GM19397 (cell line): ENCODE measurements around the gene ZNF324B.
"Not testable (repeated sequence)": the region's sequence is repeated elsewhere in the genome, so short reads cannot be mapped to it uniquely, and the experiment has no call there.

Experiments used
- ATAC-seq: cut with Tn5 transposase; IDR thresholded peaks from one replicate; pipeline ENCODE4 v1.9.1; 2021; ENCODE audit warnings: mild to moderate bottlenecking, moderate library complexity; ENCODE audit not compliant: unreplicated experiment

The ZNF324B gene

DNA sequence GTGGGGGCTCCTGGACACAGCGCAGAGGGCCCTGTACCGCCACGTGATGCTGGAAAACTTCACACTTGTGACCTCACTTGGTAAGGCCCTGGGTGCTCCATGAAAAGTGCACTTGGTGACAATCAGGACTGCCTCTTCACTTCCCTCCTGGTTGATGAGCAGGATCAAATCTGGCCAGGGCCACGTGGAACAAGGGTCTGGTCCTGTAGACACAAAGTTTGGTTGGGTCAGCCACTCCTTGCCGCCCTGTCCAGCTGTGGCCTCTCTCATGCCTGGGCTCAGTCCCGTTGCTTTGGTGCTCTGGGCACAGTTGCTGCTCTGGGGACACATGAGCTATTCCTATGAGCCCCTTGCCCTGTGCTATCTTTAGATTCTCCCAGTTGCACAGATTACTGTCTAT lies 2.3 kb downstream of the ZNF324B start:
- ATAC-seq = no peak

DNA sequence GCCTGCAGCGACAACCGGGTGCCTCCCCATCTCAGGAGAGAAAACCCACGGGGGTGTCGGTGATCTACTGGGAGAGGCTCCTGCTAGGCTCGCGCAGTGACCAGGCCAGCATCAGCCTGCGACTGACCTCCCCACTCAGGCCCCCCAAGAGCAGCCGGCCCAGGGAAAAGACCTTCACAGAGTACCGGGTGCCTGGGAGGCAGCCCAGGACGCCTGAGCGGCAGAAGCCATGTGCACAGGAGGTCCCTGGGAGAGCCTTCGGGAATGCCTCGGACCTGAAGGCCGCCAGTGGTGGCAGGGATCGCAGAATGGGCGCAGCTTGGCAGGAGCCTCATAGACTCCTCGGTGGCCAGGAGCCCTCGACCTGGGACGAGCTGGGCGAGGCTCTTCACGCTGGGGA lies 3.9 kb downstream of the ZNF324B start:
- no peak for ATAC-seq

DNA sequence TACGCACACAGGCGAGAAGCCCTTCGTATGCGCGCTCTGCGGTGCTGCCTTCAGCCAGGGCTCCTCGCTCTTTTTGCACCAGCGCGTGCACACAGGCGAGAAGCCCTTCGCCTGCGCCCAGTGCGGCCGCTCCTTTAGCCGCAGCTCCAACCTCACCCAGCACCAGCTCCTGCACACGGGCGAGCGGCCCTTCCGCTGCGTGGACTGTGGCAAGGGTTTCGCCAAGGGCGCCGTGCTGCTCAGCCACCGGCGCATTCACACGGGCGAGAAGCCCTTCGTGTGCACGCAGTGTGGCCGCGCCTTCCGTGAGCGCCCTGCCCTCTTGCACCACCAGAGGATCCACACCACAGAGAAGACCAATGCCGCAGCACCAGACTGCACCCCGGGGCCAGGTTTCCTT lies 4.7 kb downstream of the ZNF324B start:
- ATAC-seq = no peak

DNA sequence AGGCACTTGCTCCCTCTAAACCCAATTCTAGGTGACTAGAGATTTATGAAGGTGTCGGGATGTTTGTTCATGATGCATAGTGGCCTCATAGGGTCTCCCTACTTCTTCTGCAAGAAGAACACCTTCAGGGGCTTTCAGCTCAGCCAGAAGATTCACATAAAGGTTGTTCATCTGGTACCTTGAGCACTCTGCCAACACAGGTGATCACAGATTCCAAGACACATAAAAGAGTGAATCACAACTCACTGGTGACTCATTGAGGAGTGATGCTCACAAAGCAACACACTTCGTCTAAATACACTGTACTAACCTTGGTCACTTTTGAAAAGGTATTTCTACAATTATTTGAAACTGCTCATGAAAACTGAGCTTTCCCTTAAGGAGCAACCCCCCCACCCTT lies 8.6 kb downstream of the ZNF324B start:
- ATAC-seq = no peak

DNA sequence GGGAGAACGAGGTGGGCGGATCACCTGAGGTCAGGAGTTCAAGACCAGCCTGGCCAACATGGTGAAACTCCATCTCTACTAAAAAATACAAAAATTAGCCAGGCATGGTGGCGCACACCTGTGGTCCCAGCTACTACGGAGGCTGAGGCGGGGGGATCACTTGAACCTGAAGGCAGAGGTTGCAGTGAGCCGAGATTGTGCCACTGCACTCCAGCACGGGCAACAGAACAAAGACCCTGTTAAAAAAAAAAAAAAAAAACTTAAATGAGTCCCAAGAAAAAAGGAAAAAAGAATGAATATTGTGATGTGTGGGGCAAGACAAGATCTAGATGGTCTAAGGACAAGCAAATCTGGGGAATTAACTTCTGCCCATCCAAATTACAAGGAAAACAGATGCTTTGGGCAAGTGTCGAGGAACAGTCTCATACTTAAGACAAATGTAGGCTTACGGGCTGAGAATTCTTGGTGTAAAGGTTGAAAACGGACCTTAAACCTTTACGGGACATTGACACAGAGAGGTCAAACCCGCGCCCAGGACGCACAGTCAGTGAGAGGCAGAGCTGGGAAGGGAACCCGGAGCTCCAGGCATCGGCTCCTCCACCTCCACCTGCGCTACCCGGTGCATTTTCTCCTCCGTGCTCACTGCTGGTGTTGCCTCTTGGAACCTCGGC lies 14.8 kb downstream of the ZNF324B start:
- no peak for ATAC-seq

DNA sequence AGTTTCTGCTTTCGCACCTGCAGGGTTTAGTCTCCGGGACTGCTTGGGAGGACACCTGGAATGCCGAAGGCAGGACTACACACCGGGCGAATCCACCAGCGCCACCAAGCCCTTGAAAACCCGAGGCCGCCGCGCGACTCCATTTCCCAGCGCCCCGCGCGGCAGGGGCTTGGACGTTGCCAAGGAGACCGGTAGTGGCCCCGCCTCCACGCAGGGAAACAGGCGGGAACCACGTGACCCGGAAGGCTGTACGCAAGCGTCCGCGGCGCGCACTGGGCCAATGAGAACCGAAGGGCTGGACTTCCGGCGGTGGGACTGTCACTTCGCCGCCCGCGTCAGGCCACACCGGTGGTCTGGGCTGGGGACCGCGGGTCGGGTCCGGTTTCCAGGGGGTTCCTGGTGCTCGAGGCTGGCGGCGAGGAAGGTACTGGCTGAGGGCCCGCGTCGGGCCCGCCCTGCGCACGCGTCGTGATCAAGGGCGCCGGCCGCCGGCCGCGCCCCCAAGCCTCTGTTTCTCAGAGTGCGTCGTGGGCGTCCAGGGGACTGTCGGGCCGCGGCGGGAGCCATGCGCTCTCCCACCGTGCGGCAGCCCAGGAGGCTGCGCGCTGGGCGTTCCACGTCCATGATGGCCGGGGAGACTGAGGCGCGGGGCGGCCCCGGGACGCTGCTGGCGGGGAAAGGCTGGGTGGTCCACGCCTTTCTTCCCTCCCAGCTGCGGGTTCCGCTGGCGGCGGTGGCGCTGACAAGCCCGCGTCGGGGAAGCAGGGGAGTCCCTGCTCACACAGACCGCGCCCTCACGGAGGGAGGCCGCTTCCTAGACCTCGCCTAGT lies 15.6 kb downstream of the ZNF324B start, which contains the start of gene ZNF324:
Gene ZNF324 (plus strand): TSS at position 321 of the 830 bp plus-strand sequence. CDS start 2,106 bp downstream, outside the sequence.
- peak; percentile 94 for ATAC-seq

DNA sequence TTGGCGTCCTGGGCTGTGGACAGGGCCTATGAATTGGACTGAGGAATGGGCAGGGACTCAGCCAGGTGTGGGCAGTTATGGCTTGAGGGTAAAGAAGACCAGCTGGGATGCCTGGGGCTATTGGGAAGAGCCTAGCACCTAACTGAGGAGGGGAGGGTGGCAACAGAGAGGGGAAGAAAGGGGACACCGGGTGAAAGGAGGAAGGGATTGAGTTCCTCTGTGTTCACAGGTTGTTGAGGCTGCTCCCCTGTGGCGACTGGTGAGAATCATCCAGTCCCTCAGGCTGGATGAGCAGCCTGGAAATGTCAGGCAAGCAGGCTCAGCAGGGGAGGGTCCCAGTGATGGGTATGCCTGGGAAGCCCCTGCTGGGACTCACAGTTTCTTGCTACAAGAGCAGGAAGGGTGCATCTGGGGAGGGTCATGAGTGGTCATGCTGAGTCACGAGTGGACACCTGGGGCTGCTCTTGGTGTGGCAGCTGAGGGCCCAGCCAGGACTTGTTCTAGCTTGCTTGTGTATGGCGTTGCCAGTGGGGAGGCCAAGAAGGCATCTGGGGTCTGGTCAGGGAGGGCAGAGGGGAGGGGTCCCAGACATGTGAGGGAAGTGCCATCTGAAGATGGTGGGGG lies 16.9 kb downstream of the ZNF324B start:
- no peak for ATAC-seq

DNA sequence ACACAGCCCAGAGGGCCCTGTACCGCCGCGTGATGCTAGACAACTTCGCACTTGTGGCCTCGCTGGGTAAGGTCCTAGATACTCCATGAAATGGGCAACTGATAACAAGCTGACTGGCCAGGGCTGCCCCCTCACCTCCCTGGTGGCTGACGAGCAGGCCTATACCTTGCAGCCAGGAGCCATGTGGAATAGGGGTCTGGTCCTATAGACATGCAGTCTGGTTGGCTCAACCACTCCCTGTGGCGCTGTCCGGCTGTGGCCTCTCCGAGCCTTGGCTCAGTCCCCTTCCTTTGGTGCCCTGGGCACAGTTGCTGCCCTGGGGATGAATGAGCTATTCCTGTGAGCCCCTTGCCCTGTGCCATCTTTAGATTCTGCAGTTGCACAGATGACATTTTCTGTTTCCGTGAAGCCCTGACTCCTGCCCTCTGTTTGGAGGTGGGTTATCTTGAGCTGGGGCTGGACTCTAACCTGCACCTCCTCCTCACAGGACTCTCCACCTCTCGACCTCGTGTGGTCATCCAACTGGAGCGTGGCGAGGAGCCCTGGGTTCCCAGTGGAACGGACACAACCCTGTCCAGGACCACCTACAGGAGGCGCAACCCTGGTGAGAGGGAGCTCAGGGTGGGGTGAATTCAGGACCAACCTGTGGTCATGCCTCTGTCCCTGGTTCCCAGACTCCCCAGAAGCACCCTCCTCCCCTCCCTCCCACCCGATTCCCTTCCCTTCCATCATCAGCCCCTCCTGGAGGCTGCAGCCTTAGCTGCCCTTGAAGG lies 18.0 kb downstream of the ZNF324B start:
- no peak for ATAC-seq

DNA sequence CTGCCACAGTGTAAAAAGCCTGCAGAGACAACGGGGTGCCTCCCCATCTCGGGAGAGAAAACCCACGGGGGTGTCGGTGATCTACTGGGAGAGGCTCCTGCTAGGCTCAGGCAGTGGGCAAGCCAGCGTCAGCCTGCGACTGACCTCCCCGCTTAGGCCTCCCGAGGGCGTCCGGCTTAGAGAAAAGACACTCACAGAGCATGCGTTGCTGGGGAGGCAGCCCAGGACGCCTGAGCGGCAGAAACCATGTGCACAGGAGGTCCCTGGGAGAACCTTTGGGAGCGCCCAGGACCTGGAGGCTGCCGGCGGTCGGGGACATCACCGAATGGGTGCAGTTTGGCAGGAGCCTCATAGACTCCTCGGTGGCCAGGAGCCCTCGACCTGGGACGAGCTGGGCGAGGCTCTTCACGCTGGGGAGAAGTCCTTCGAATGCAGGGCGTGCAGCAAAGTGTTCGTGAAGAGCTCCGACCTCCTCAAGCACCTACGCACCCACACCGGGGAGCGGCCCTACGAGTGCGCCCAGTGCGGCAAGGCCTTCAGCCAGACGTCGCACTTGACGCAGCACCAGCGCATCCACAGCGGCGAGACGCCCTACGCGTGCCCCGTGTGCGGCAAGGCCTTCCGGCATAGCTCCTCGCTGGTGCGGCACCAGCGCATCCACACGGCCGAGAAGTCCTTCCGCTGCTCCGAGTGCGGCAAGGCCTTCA lies 19.6 kb downstream of the ZNF324B start:
- not testable (repeated sequence) for ATAC-seq

DNA sequence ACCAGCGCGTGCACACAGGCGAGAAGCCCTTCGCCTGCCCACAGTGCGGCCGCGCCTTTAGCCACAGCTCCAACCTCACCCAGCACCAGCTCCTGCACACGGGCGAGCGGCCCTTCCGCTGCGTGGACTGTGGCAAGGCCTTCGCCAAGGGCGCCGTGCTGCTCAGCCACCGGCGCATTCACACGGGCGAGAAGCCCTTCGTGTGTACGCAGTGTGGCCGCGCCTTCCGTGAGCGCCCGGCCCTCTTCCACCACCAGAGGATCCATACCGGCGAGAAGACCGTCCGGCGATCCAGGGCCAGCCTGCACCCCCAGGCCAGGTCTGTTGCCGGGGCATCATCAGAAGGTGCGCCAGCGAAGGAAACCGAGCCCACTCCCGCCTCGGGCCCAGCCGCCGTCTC lies 20.3 kb downstream of the ZNF324B start:
- no peak for ATAC-seq

DNA sequence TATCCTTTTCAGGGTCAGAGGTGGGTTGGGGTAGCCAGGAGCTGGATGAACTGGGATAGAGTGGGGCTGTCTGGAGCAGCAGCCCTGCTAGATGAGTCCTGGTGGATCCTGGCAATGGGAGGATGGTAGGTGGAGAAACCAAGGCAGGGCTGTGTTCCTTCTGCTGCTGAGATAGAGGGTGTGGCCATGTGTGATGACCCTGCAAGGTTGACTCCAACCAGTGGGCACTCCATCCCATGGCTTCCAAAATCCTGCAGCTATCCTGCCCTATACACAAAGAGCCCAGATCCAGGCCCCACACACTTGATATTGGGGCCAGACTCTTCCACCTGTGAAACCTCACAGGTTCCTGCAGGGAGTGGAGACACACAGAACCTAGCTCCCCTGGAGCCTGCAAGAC lies 22.4 kb downstream of the ZNF324B start:
- ATAC-seq = no peak

DNA sequence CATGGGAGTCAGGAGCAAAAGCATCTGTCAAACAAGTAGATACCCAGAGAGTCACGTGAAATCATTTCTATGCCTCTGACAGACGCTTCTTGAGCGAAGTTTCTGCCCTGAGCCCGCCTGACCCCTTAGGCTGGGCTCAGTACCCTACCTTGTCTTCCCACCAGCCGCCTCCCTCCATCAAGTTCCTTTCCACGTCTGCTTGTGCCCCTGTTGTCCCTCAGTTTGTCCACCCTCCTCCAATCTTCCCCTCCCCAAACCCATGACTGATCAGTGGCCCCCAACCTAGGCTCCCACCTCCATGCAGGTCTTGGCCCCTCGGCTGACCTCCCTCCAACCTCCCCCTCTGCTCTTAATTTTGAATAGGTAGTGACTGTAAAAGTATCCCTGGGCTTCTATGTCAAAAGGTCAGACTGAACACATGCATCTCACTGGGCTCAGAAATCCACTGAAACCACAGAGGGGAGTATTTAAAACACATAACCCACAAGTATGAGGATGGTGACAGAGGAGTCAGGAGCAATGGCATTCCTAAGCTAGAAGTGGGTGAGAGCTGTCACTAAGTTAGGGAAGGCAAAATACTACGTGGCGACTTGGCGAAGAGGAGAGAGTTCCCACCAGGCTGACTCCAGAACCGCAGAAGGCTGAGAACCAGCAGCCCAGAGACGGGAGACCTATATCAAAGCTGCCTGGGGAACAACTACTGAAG lies 23.0 kb downstream of the ZNF324B start:
- no peak for ATAC-seq

DNA sequence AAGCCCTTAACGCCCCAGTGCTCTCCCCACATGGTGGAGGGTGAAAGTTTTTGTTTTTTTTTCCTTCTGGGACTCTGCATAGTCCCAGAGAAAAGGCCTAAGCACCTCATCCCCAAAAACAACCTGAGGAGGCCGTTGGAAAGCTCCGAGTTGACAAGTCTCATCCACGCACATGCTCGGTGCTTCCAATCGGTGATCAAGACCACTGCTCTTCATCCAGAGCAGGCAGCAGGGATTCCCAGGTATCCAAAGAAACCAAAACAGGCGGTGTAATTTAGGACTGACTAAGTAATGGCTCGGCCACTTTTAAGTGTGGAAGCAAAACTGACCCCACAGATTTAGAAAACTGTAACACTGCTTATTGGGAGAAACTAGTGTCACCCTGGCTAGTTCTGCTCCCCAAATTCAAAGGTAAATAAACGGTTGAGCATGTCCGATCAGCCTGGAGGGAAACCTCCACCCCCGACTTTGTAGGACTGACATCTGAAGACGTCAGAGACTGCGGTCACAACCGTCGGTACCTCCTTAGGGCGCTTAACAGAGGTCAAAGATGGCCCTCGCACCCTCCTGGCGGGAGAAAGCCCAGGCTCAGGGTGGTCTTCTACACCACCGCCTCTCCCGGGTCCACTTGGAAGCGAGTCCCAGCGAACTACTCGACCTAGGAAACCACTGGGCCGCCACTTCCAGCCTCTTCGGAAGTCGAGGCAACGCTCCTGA lies 23.7 kb downstream of the ZNF324B start:
- ATAC-seq = no peak

DNA sequence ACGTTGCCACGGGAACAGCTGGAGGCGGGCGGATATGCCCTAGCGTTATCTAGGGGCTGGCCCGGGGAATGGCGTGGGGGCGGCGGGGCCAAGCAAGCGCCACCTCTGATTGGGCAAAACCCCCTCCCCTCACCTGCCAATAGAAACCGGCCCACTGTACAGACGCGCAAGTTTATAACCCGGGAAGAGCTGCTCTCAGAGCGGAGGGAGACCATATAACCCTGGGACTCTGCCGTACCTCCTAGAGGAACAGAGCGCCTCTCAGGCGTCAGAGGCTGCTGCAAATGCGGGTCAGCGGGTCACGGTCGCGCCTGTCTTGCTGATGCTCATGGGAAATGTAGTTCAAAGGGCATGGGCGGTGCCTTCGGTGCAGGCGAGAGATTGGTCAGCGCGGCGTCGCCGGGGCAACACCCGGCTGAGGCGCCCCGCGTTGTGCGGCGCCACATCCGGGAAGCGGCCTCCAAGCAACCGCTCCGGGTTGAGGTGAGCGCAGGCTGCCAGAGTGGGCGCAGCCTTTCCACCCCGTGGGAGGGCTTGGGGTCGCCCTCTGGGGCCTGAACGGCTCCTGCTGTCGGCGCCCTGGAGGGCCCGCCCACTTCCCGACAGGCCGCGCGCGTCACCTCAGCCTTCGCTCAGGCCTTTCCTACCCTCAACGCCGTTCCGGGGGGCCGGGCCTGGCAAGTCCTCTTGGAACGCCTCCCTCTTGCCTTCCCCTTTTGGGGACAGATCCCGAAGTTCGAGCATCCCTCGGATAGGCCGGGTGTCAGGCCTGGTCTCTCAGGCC lies 24.5 kb downstream of the ZNF324B start, which contains the start of gene ZNF446:
Gene ZNF446 (plus strand): TSS at position 639 of the 784 bp plus-strand sequence. CDS start 867 bp downstream, outside the sequence.
- ATAC-seq = peak; percentile 79

DNA sequence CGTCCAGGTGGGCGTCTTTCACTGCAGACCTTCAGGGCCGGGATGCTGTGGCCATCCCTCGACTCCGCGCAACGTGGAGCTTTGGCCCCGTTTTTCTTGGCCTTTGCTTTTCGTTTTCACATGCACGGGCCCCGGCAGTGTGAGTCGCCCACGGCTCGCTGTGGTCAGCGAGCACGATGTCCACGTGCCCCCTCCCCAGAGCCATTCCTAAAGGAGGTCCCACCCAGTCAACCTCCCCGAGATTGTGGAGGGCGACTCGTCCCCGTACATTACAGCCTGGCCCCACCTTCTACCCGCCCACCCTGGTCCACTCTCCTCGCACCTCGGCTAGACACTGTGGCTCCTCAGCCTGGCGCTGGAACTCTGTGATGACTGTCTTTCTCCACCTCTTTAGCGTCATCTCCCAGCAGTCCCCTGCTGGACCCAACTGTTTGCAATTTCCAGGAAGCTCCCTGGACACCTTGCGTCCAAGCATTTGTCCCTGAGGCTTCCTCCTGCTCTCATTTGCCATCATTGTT lies 25.1 kb downstream of the ZNF324B start:
- ATAC-seq = no peak

DNA sequence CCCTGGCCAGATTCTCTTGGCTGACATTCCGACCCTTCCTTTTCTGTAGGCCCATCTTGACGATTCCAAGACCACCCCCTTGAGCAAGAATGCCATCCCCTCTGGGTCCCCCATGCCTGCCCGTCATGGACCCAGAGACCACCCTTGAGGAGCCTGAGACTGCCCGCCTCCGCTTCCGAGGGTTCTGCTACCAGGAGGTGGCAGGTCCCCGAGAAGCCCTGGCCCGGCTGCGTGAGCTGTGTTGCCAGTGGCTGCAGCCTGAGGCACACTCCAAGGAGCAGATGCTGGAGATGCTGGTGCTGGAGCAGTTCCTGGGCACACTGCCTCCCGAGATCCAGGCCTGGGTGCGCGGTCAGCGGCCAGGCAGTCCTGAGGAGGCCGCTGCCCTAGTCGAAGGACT lies 25.7 kb downstream of the ZNF324B start:
- no peak for ATAC-seq

DNA sequence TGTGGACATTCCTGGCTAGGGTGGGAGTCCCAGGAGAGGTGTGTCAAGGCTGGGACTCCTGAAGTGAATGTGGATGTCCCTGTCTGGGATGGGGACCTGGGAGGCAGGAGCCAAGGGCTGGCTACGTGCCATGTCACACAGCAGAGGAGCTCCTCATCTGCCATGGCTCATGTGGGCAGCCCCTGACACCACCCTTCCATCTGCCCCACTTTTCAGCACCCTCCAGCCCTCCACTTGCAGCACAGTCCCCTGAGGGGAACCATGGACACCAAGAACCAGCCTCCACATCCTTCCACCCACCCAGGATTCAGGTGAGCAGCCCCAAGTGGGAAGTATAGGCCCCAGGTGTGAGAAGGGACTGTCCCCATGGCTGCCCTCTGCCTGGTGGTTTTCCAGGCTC lies 26.4 kb downstream of the ZNF324B start:
- ATAC-seq = no peak

DNA sequence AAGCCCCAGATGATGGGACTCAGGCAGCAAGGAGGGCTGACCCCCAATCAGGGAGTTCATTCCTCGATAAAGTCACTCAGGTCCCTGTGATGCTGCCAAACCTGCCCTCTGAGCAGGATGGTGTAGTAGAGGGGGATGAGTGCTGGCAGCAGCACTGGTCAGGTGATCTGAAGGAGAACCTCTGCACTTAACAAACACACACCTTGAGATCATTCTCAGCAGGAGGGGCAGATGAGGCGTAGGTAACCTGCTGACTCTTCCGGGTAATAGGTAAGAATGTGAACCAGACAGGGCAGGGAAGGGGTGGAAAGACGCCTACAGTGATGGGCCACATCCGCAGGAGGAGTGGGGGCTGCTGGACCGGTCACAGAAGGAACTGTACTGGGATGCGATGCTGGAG lies 27.9 kb downstream of the ZNF324B start:
- no peak for ATAC-seq
